Endothelial cell of umbilical vein (primary cell): ENCODE results near the gene KCNJ15. TPM values are rescaled to one million over a fixed set of nuclear protein-coding genes. Genes with fewer than 3 reads are reported as not detected.

Experiments
- BruUV-seq: library from RNA; stranded (reverse); fragments of 400-500 nt; replicated peaks from 2 replicates; lab custom pipeline; 2021; lab: Mats Ljungman, UMichigan
- CTCF ChIA-PET: fragments of 300-600, 350-600 bp; sonication (Branson Sonifier 250); formaldehyde crosslinking; loops from one replicate; lab custom pipeline; 2021; ENCODE audit warnings: antibody characterized with exemption, inconsistent platforms; lab: Charles Lee
- POLR2A ChIA-PET: fragments of 300-600, 350-600 bp; sonication (Branson Sonifier 250); formaldehyde crosslinking; loops from one replicate; lab custom pipeline; 2021; ENCODE audit warnings: antibody characterized with exemption, inconsistent platforms; lab: Charles Lee
- DNase-seq: peaks from one replicate; pipeline ENCODE4 v3.0.0-alpha.2; 2011; ENCODE audit warnings: low read depth, low spot score
- FAIRE-seq: peaks from 2 replicates; lab custom pipeline; 2011; peaks lifted over from hg19 to GRCh38; lab: Jason Lieb, UNC
- H2AFZ ChIP-seq: 2 replicates; pipeline ENCODE4 v1.6.0; 2012; ENCODE audit warnings: low read depth, low read length, control low read depth, inconsistent platforms
- H3K27ac ChIP-seq: 2 replicates; pipeline ENCODE4 v1.5.1; 2011; ENCODE audit warnings: low read depth, mild to moderate bottlenecking, control low read depth, low read length, moderate library complexity; ENCODE audit not compliant: insufficient read depth
- H3K27me3 ChIP-seq, 2 experiments: 2 replicates each; pipeline versions ENCODE4 v1.6.0 to v1.6.1; 2011; ENCODE audit warnings: low read length in 2 of 2, mixed read lengths in 1 of 2; ENCODE audit not compliant: control insufficient read depth in 2 of 2, insufficient read depth in 2 of 2
- H3K36me3 ChIP-seq, 2 experiments: 2 replicates in 1 of 2; 3 replicates in 1 of 2; pipeline ENCODE4 v1.5.1; 2011; ENCODE audit warnings: low read length in 2 of 2, mild to moderate bottlenecking in 1 of 2, moderate library complexity in 1 of 2; ENCODE audit not compliant: control insufficient read depth in 2 of 2, insufficient read depth in 2 of 2; ENCODE audit errors: extremely low read depth in 1 of 2
- H3K4me1 ChIP-seq: 3 replicates; pipeline ENCODE4 v1.5.1; 2011; ENCODE audit warnings: mild to moderate bottlenecking, low read length; ENCODE audit not compliant: control insufficient read depth, insufficient read depth; ENCODE audit errors: extremely low read depth
- H3K4me2 ChIP-seq: 2 replicates; pipeline ENCODE4 v1.6.1; 2011; ENCODE audit warnings: low read length, control low read depth, mixed read lengths; ENCODE audit not compliant: insufficient read depth
- H3K4me3 ChIP-seq, 3 experiments: fragments of 200-600 bp in 1 of 3; sonication (generic), shearing (Covaris generic) in 1 of 3; replicated peaks in 1 of 3; 2 replicates each; pipeline ENCODE4 v1.5.1; 2011 to 2016; ENCODE audit warnings: control low read depth in 3 of 3, low read length in 3 of 3, mild to moderate bottlenecking in 2 of 3, inconsistent platforms in 1 of 3, low read depth in 1 of 3, moderate library complexity in 1 of 3; ENCODE audit not compliant: insufficient read depth in 1 of 3
- H3K79me2 ChIP-seq: 2 replicates; pipeline ENCODE4 v1.6.0; 2012; ENCODE audit warnings: low read length, inconsistent platforms; ENCODE audit not compliant: control insufficient read depth, insufficient read depth
- H3K9ac ChIP-seq: replicated peaks from 2 replicates; pipeline ENCODE3; 2011; ENCODE audit warnings: low read length, control low read depth; ENCODE audit not compliant: insufficient read depth; ENCODE audit errors: extremely low read depth
- H3K9me1 ChIP-seq: replicated peaks from 3 replicates; pipeline ENCODE4 v1.6.0; 2011; ENCODE audit warnings: mild to moderate bottlenecking, low read length; ENCODE audit not compliant: control insufficient read depth, insufficient read depth; ENCODE audit errors: extremely low read depth
- H3K9me3 ChIP-seq: replicated peaks from 2 replicates; pipeline ENCODE4 v1.5.1; 2012; ENCODE audit warnings: low read length, inconsistent platforms; ENCODE audit not compliant: control insufficient read depth, insufficient read depth
- H4K20me1 ChIP-seq: replicated peaks from 2 replicates; pipeline ENCODE3; 2011; ENCODE audit warnings: mild to moderate bottlenecking, low read length; ENCODE audit not compliant: control insufficient read depth, insufficient read depth; ENCODE audit errors: extremely low read depth
- EZH2 ChIP-seq: IDR thresholded peaks from 2 replicates; pipeline ENCODE4 v1.6.1; 2012; ENCODE audit warnings: borderline replicate concordance, low read depth, mild to moderate bottlenecking, moderate library complexity, low read length, inconsistent platforms; ENCODE audit not compliant: severe bottlenecking
- FOS ChIP-seq: IDR thresholded peaks from 2 replicates; pipeline ENCODE4 v1.6.1; 2011; ENCODE audit warnings: mild to moderate bottlenecking, low read length, moderate library complexity, borderline replicate concordance; ENCODE audit not compliant: insufficient read depth
- GATA2 ChIP-seq: IDR thresholded peaks from 2 replicates; pipeline ENCODE4 v1.7.0; 2011; ENCODE audit warnings: low read depth, mild to moderate bottlenecking, moderate library complexity, mixed read lengths, low read length; ENCODE audit not compliant: insufficient read length, insufficient read depth
- JUN ChIP-seq: IDR thresholded peaks from 2 replicates; pipeline ENCODE4 v1.6.1; 2011; ENCODE audit warnings: borderline replicate concordance, low read depth; ENCODE audit not compliant: insufficient read length, insufficient read depth
- MAX ChIP-seq: IDR thresholded peaks from 2 replicates; pipeline ENCODE4 v1.6.1; 2011; ENCODE audit not compliant: insufficient read depth, insufficient read length
- MYC ChIP-seq: IDR thresholded peaks from one replicate; pipeline ENCODE4 v1.6.1; 2011; ENCODE audit warnings: mild to moderate bottlenecking, low read depth, low read length
- POLR2A ChIP-seq: IDR thresholded peaks from 2 replicates; pipeline ENCODE4 v1.6.1; 2012; ENCODE audit warnings: low read depth, mild to moderate bottlenecking, control low read depth, low read length
- POLR2AphosphoS5 ChIP-seq: IDR thresholded peaks from 2 replicates; pipeline ENCODE4 v1.6.1; 2012; ENCODE audit warnings: low read depth, mild to moderate bottlenecking, control low read depth, low read length, moderate library complexity; ENCODE audit not compliant: insufficient read depth
- dilution Hi-C: fragments of 300-500 bp; cut with MboI; formaldehyde crosslinking; loops from one replicate; pipeline ENCODE4 v1.15.0; 2019; ENCODE audit warnings: low sequenced_read_pairs; ENCODE audit not compliant: extremely low pct_ligation_motif_present
- intact Hi-C: fragments of 100-400 bp; cut with micrococcal nuclease; formaldehyde crosslinking; loops from one replicate; pipeline ENCODE4 v1.10.0; 2022
- polyA plus RNA-seq, 4 experiments: library from polyadenylated mRNA; depleted of rRNA in 3 of 4; stranded (reverse) in 3 of 4; unstranded in 1 of 4; fragments of >200 nt; gene quantifications; 2 replicates each; pipeline versions ENCODE4 v1.2.1 to v1.2.3, GENCODE V29; 2011 to 2012; ENCODE audit warnings: missing spikeins in 1 of 4
- total RNA-seq: library from RNA; stranded (reverse); gene quantifications from 2 replicates; pipeline ENCODE4 v1.2.3, GENCODE V29; 2021
- TF ChIP-seq, protein P1 (sequence below), 2 donors: IDR thresholded peaks; 1 replicate in 1 of 2; 2 replicates in 1 of 2; pipeline ENCODE4 v1.5.1; 2011; ENCODE audit warnings: low read length in 2 of 2, mild to moderate bottlenecking in 2 of 2, moderate library complexity in 2 of 2, control low read depth in 1 of 2, inconsistent platforms in 1 of 2, low read depth in 1 of 2; ENCODE audit not compliant: insufficient read depth in 1 of 2; ENCODE audit errors: extremely low read depth in 1 of 2

The KCNJ15 gene
- total and polyA plus RNA-seq, 2 donors (not counting 3 experiments of a cell fraction or from before 2014, with no cell fraction given), result 1.4 to 1.5 TPM

- Histone ChIP-seq H3K27me3 (peaks cover 1 to 22% of the 10 kb centered on the region in 2 experiments), H4K20me1 (no peaks in the 10 kb centered on the region), H3K79me2 (no peaks in the 10 kb centered on the region), H2AFZ (no peak overlapping the region), H3K4me3 (no peak overlapping the region), H3K27ac (no peak overlapping the region), H3K36me3 (no peaks in the 10 kb centered on the region), H3K9me3 (no peaks in the 10 kb centered on the region), H3K9me1 (no peaks in the 10 kb centered on the region), H3K4me1 (no peaks in the 10 kb centered on the region), H3K4me2 (no peak overlapping the region), H3K9ac (no peak overlapping the region)
- DNase-seq (no peak), FAIRE-seq (no peak)
- ChIA-PET CTCF (no interaction called here), POLR2A (no interaction called here)
- BruUV-seq, result no TSS peak
- TF ChIP-seq MAX (no peak), EZH2 (no peak), JUN (no peak), FOS (no peak), MYC (no peak)
- intact Hi-C loops (no loop called here), dilution Hi-C loops (no loop called here)
Observed at GRCh38 chr21:38264571-38264970, 7.8 kb downstream of the KCNJ15 start.

DNA sequence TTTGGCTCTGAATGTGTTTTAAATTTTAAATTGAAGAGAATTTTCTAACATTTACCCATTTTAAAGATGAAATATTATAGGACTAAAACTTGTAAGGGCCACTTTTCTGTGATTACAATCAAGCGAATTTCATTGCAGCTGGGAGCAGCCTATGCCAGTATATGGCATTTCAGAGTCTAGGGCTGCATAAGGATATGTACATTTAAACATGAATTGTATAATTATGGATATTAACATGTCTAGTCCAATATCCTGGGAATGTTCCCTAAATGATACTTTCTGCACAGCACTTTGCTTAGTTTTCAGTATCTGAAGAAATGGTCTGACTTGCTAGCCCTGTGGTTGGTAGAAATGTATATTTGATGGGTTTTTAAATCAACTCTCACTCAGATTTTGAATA is 8.4 kb downstream of the KCNJ15 start:
- intact Hi-C loops, result no loop called here
- H2AFZ ChIP-seq, result no peak overlapping the region
- H3K27ac ChIP-seq, result no peak overlapping the region
- no peak overlapping the region for H3K9ac ChIP-seq
- no peaks in the 10 kb centered on the region for H3K4me1 ChIP-seq
- TF ChIP-seq FOS, result no peak
- no peak for TF ChIP-seq POLR2AphosphoS5
- no peak for TF ChIP-seq POLR2A
- TF ChIP-seq MAX, result no peak
- no peak for TF ChIP-seq EZH2
- TF ChIP-seq, protein P1, sequence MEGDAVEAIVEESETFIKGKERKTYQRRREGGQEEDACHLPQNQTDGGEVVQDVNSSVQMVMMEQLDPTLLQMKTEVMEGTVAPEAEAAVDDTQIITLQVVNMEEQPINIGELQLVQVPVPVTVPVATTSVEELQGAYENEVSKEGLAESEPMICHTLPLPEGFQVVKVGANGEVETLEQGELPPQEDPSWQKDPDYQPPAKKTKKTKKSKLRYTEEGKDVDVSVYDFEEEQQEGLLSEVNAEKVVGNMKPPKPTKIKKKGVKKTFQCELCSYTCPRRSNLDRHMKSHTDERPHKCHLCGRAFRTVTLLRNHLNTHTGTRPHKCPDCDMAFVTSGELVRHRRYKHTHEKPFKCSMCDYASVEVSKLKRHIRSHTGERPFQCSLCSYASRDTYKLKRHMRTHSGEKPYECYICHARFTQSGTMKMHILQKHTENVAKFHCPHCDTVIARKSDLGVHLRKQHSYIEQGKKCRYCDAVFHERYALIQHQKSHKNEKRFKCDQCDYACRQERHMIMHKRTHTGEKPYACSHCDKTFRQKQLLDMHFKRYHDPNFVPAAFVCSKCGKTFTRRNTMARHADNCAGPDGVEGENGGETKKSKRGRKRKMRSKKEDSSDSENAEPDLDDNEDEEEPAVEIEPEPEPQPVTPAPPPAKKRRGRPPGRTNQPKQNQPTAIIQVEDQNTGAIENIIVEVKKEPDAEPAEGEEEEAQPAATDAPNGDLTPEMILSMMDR (IDR thresholded peaks at IDR 0.05; ENCODE audit: extremely low read depth in 1 of 2, insufficient read depth in 1 of 2, low read depth in 1 of 2, low read length in 2 of 2), result no peak
- TF ChIP-seq JUN, result no peak
- no peak for TF ChIP-seq GATA2
- TF ChIP-seq MYC, result no peak
- no peaks in the 10 kb centered on the region for H3K9me1 ChIP-seq
- no TSS peak for BruUV-seq
- no peaks in the 10 kb centered on the region for H4K20me1 ChIP-seq
- CTCF ChIA-PET, result no interaction called here
- no peaks in the 10 kb centered on the region for H3K9me3 ChIP-seq
- no peak overlapping the region for H3K4me2 ChIP-seq
- peaks cover 7 to 25% of the 10 kb centered on the region in 2 experiments for H3K27me3 ChIP-seq
- FAIRE-seq, result no peak
- H3K4me3 ChIP-seq, result no peak overlapping the region
- no peaks in the 10 kb centered on the region for H3K79me2 ChIP-seq
- dilution Hi-C loops, result no loop called here
- POLR2A ChIA-PET, result no interaction called here
- DNase-seq, result no peak
- H3K36me3 ChIP-seq, result no peaks in the 10 kb centered on the region
